NCI-H2196 (cell line): ENCODE results near the gene CDH19.

Experiments used
- DNase-seq: peaks from one replicate; lab custom pipeline; 2025; ENCODE audit not compliant: unreplicated experiment; lab: John Stamatoyannopoulos, UW

CDH19 gene

DNA sequence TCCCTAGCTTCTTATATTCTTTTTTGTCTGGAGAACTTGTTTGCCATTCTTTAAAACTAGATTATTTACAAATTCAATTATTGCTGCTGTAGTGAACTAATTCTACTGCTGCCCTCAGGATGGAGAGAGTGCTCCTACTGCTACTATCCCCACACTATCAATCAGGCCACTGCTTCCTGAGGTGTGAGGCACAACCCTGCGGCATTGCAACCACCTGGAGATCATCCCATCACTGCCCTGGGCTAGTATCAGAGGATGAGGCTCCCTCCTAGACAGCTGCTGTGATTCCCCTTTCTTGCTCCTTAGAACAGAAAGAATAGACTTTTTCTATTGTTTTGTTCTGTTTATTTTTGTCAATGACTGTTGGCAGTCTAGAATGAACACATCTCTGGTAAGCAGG is 146.6 kb downstream of the CDH19 start:
- DNase-seq, result no peak
